Hepatic stellate cell (primary cell): ENCODE results near the gene ACER3.

Source experiments
- DNase-seq: peaks from one replicate; pipeline ENCODE4 v3.0.0; 2011; ENCODE audit warnings: low spot score

Gene ACER3

DNA sequence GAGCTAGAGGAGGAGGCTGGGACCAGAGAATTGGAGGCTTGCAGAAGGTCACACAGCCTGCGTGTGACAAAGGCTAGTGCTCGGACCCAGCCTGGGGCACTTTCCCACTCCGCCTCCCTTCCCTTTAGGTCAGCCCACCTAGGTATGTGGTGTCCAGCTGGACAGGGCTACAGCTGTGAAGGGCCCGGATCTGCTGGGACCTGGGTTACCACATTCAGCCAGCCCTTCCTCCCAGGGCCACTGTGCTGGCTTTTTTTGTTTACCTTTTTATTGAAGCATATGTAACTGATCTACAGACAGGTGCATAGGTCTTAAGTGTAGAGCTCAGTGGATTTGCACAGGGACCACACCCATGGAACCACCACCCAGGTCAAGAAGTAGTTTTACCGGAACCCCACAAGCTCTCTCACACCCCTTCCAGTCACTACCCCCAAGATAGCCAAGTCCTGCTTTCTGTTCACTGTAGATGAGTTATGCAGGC, 214.7 kb downstream of the ACER3 start:
- DNase-seq: no peak
